ENCODE measurements around the gene CEND1. TPM values are rescaled to one million over a fixed set of nuclear protein-coding genes. Genes with fewer than 3 reads are reported as not detected.

Gene CEND1
- total and polyA plus RNA-seq, 2 donors (not counting 1 experiment from before 2014, with no cell fraction given): 0.25 to 1.3 TPM

- no peaks in the 10 kb centered on the region for H3K4me1 ChIP-seq (ENCODE audit: control insufficient read depth, extremely low read depth, insufficient read depth, low read length)
- no peak overlapping the region for H3K4me2 ChIP-seq (ENCODE audit: extremely low read depth, insufficient read depth, low read length)
- peaks cover 46% of the 10 kb centered on the region for H3K79me2 ChIP-seq (ENCODE audit: control insufficient read depth, insufficient read depth, low read length)
- H3K27ac ChIP-seq (ENCODE audit: insufficient read depth, low read length): no peak overlapping the region
- peaks cover 39% of the 10 kb centered on the region for H3K36me3 ChIP-seq (ENCODE audit: control insufficient read depth, insufficient read depth, low read length)
- no peaks in the 10 kb centered on the region for H3K27me3 ChIP-seq (ENCODE audit: control insufficient read depth, insufficient read depth, low read length)
- H4K20me1 ChIP-seq (ENCODE audit: control insufficient read depth, extremely low read depth, insufficient read depth, low read length): no peaks in the 10 kb centered on the region
- TF ChIP-seq CTCF (conservative IDR thresholded peaks at IDR 0.05 in 1 of 2, IDR thresholded peaks at IDR 0.05 in 1 of 2; ENCODE audit: low read depth in 1 of 2, low read length in 2 of 2) (no peak), EZH2 (IDR thresholded peaks at IDR 0.05; ENCODE audit: low read length, missing control alignments) (no peak)
- H3K4me3 ChIP-seq (replicated peaks in 1 of 4; ENCODE audit: control extremely low read depth in 1 of 4, insufficient read depth in 1 of 4, low read depth in 3 of 4, low read length in 4 of 4): no peak overlapping the region
- no peak overlapping the region for H2AFZ ChIP-seq (ENCODE audit: low read length)
- DNase-seq (ENCODE audit: low read depth in 2 of 2): no peak
- H3K9ac ChIP-seq (ENCODE audit: insufficient read depth, low read length): no peak overlapping the region
- no peaks in the 10 kb centered on the region for H3K9me3 ChIP-seq (ENCODE audit: control insufficient read depth, insufficient read depth, low read depth, low read length)
Observed at GRCh38 chr11:770642-771616, 19.0 kb downstream of the CEND1 start.

- Histone ChIP-seq H4K20me1 (ENCODE audit: control insufficient read depth, extremely low read depth, insufficient read depth, low read length) (no peaks in the 10 kb centered on the region), H2AFZ (ENCODE audit: low read length) (no peak overlapping the region), H3K4me3 (replicated peaks in 1 of 4; ENCODE audit: control extremely low read depth in 1 of 4, insufficient read depth in 1 of 4, low read depth in 3 of 4, low read length in 4 of 4) (no peak overlapping the region), H3K79me2 (ENCODE audit: control insufficient read depth, insufficient read depth, low read length) (peaks cover 38% of the 10 kb centered on the region), H3K4me1 (ENCODE audit: control insufficient read depth, extremely low read depth, insufficient read depth, low read length) (no peaks in the 10 kb centered on the region), H3K36me3 (ENCODE audit: control insufficient read depth, insufficient read depth, low read length) (peaks cover 41% of the 10 kb centered on the region), H3K27me3 (ENCODE audit: control insufficient read depth, insufficient read depth, low read length) (no peaks in the 10 kb centered on the region), H3K9me3 (ENCODE audit: control insufficient read depth, insufficient read depth, low read depth, low read length) (no peaks in the 10 kb centered on the region), H3K27ac (ENCODE audit: insufficient read depth, low read length) (no peak overlapping the region), H3K9ac (ENCODE audit: insufficient read depth, low read length) (no peak overlapping the region), H3K4me2 (ENCODE audit: extremely low read depth, insufficient read depth, low read length) (no peak overlapping the region)
- TF ChIP-seq CTCF (conservative IDR thresholded peaks at IDR 0.05 in 1 of 2, IDR thresholded peaks at IDR 0.05 in 1 of 2; ENCODE audit: low read depth in 1 of 2, low read length in 2 of 2): no peak
- TF ChIP-seq EZH2 (IDR thresholded peaks at IDR 0.05; ENCODE audit: low read length, missing control alignments): no peak
- no peak for DNase-seq (ENCODE audit: low read depth in 2 of 2)
Observed at GRCh38 chr11:769887-770641, 19.8 kb downstream of the CEND1 start.

GRCh38 chr11:767238-767637 is 22.7 kb downstream of the CEND1 start:
- H3K4me3 ChIP-seq (replicated peaks in 1 of 4; ENCODE audit: control extremely low read depth in 1 of 4, insufficient read depth in 1 of 4, low read depth in 3 of 4, low read length in 4 of 4): no peak overlapping the region
- peaks cover 10% of the 10 kb centered on the region for H3K79me2 ChIP-seq (ENCODE audit: control insufficient read depth, insufficient read depth, low read length)
- H3K27ac ChIP-seq (ENCODE audit: insufficient read depth, low read length): no peak overlapping the region
- H3K27me3 ChIP-seq (ENCODE audit: control insufficient read depth, insufficient read depth, low read length): no peaks in the 10 kb centered on the region
- H3K9ac ChIP-seq (ENCODE audit: insufficient read depth, low read length): no peak overlapping the region
- H3K4me1 ChIP-seq (ENCODE audit: control insufficient read depth, extremely low read depth, insufficient read depth, low read length): peaks cover 6% of the 10 kb centered on the region
- TF ChIP-seq EZH2 (IDR thresholded peaks at IDR 0.05; ENCODE audit: low read length, missing control alignments) (no peak), CTCF (conservative IDR thresholded peaks at IDR 0.05 in 1 of 2, IDR thresholded peaks at IDR 0.05 in 1 of 2; ENCODE audit: low read depth in 1 of 2, low read length in 2 of 2) (no peak)
- peaks cover 2% of the 10 kb centered on the region for H4K20me1 ChIP-seq (ENCODE audit: control insufficient read depth, extremely low read depth, insufficient read depth, low read length)
- no peak overlapping the region for H2AFZ ChIP-seq (ENCODE audit: low read length)
- no peak overlapping the region for H3K4me2 ChIP-seq (ENCODE audit: extremely low read depth, insufficient read depth, low read length)
- H3K9me3 ChIP-seq (ENCODE audit: control insufficient read depth, insufficient read depth, low read depth, low read length): no peaks in the 10 kb centered on the region
- H3K36me3 ChIP-seq (ENCODE audit: control insufficient read depth, insufficient read depth, low read length): peaks cover 51% of the 10 kb centered on the region
- no peak for DNase-seq (ENCODE audit: low read depth in 2 of 2)
